Measurements from ENCODE around the gene WAC.

- no peak for TF ChIP-seq POLR2AphosphoS5 (IDR thresholded peaks at IDR 0.05)
- TF ChIP-seq POLR2A (IDR thresholded peaks at IDR 0.05) = no peak
- no peak for TF ChIP-seq EP300 (IDR thresholded peaks at IDR 0.05)
These were observed 60.9 kb downstream of the WAC start for GRCh38 chr10:28593811-28594210.

Measured in stomach (tissue), 4 donors.